B cell (primary cell): ENCODE measurements around the gene SART3. TPM values are rescaled to one million over a fixed set of nuclear protein-coding genes. Genes with fewer than 3 reads are reported as not detected.

ENCODE experiments used
- ATAC-seq: fragments of 200-7000 bp; cut with Tn5 transposase; one replicate; pipeline ENCODE4 v1.10.0; 2021; ENCODE audit warnings: low read depth, mild to moderate bottlenecking, moderate number of reproducible peaks, moderate library complexity
- CTCF ChIA-PET: fragments of 350-600 bp; sonication (Branson Sonifier 250); formaldehyde crosslinking; loops from one replicate; lab custom pipeline; 2021; ENCODE audit warnings: antibody characterized with exemption, inconsistent platforms; lab: Charles Lee
- POLR2A ChIA-PET: fragments of 350-600 bp; sonication (Branson Sonifier 250); formaldehyde crosslinking; loops from one replicate; lab custom pipeline; 2021; ENCODE audit warnings: antibody characterized with exemption; lab: Charles Lee
- DNase-seq: peaks from one replicate; pipeline ENCODE4 v3.0.0; 2013
- H2AFZ ChIP-seq: 2 replicates; pipeline ENCODE4 v1.6.1; 2012; ENCODE audit warnings: mild to moderate bottlenecking, low read depth, low read length; ENCODE audit not compliant: insufficient read depth, poor library complexity, severe bottlenecking
- H3K27ac ChIP-seq, 2 donors: 1 replicate in 1 of 2; 2 replicates in 1 of 2; pipeline ENCODE4 v1.5.1; 2012 to 2013; ENCODE audit warnings: low read length in 2 of 2, mild to moderate bottlenecking in 2 of 2, moderate library complexity in 1 of 2
- H3K27me3 ChIP-seq, 4 experiments: fragments of 200-600 bp in 1 of 4; sonication (generic) in 1 of 4; replicated peaks in 1 of 4; 1 replicate in 2 of 4; 2 replicates in 2 of 4; pipeline versions ENCODE4 v1.6.1 to v1.7.0; 2013 to 2016; ENCODE audit warnings: low read length in 3 of 4, mild to moderate bottlenecking in 2 of 4, mixed read lengths in 1 of 4, moderate library complexity in 1 of 4; ENCODE audit not compliant: insufficient read depth in 4 of 4, control insufficient read depth in 3 of 4; ENCODE audit errors: control extremely low read depth in 1 of 4
- H3K36me3 ChIP-seq, 2 experiments: replicated peaks in 1 of 2; 1 replicate in 1 of 2; 2 replicates in 1 of 2; pipeline versions ENCODE4 v1.6.1 to v1.7.1; 2013; ENCODE audit warnings: low read length in 1 of 2; ENCODE audit not compliant: insufficient read depth in 2 of 2, control insufficient read depth in 1 of 2; ENCODE audit errors: control extremely low read depth in 1 of 2, extremely low read depth in 1 of 2
- H3K4me1 ChIP-seq, 2 donors: fragments of 200-600 bp in 1 of 2; sonication (generic) in 1 of 2; 1 replicate in 1 of 2; 2 replicates in 1 of 2; pipeline versions ENCODE4 v1.5.1 to v1.6.1; 2013 to 2017; ENCODE audit warnings: low read length in 2 of 2; ENCODE audit not compliant: control insufficient read depth in 2 of 2, insufficient read depth in 2 of 2
- H3K4me2 ChIP-seq: replicated peaks from 2 replicates; pipeline ENCODE3; 2012; ENCODE audit warnings: mild to moderate bottlenecking, low read depth, low read length; ENCODE audit not compliant: poor library complexity, severe bottlenecking
- H3K4me3 ChIP-seq, 5 experiments: fragments of 200-600 bp in 1 of 5; sonication (generic) in 1 of 5; 1 replicate in 3 of 5; 2 replicates in 2 of 5; pipeline versions ENCODE4 v1.5.1 to v1.7.0; 2011 to 2016; ENCODE audit warnings: low read length in 4 of 5, mild to moderate bottlenecking in 4 of 5, low read depth in 2 of 5, control low read depth in 1 of 5, moderate library complexity in 1 of 5; ENCODE audit not compliant: insufficient read depth in 1 of 5; ENCODE audit errors: control extremely low read depth in 1 of 5, extremely low read depth in 1 of 5
- H3K79me2 ChIP-seq: fragments of 200-600 bp; sonication (generic); one replicate; pipeline ENCODE4 v1.6.0; 2016; ENCODE audit warnings: low read length; ENCODE audit not compliant: control insufficient read depth, insufficient read depth
- H3K9ac ChIP-seq: fragments of 200-600 bp; sonication (generic); 2 replicates; pipeline ENCODE4 v1.6.1; 2017; ENCODE audit warnings: mild to moderate bottlenecking, low read length, moderate library complexity
- H3K9me3 ChIP-seq, 3 donors: one replicate each; pipeline versions ENCODE4 v1.6.1 to v1.7.1; 2013; ENCODE audit warnings: low read length in 2 of 3; ENCODE audit not compliant: control insufficient read depth in 2 of 3, insufficient read depth in 1 of 3; ENCODE audit errors: control extremely low read depth in 1 of 3
- H4K20me1 ChIP-seq: 2 replicates; pipeline ENCODE4 v1.6.0; 2012; ENCODE audit warnings: mild to moderate bottlenecking, low read length; ENCODE audit not compliant: insufficient read depth, control insufficient read depth, poor library complexity, severe bottlenecking
- H3K27ac Mint-ChIP-seq: one replicate; pipeline ENCODE4 v1.8.0; 2021; ENCODE audit warnings: mixed read lengths
- H3K27me3 Mint-ChIP-seq: one replicate; pipeline ENCODE4 v1.8.0; 2021; ENCODE audit warnings: mixed read lengths
- H3K4me1 Mint-ChIP-seq: one replicate; pipeline ENCODE4 v1.8.0; 2021; ENCODE audit warnings: mixed read lengths
- H3K4me3 Mint-ChIP-seq: one replicate; pipeline ENCODE4 v1.8.0; 2021; ENCODE audit warnings: mixed read lengths
- H3K9me3 Mint-ChIP-seq: one replicate; pipeline ENCODE4 v1.8.0; 2022; ENCODE audit warnings: mixed read lengths; ENCODE audit not compliant: insufficient read depth
- CTCF ChIP-seq: fragments of 200-600 bp; IDR thresholded peaks from one replicate; pipeline ENCODE4 v1.8.0; 2022; ENCODE audit warnings: antibody characterized with exemption, mild to moderate bottlenecking
- EZH2 ChIP-seq: IDR thresholded peaks from 2 replicates; pipeline ENCODE4 v1.6.1; 2012; ENCODE audit warnings: borderline replicate concordance, low read depth, mild to moderate bottlenecking, moderate library complexity, low read length; ENCODE audit not compliant: insufficient read depth, poor library complexity, severe bottlenecking
- WGBS: methylation state at CpG from one replicate; pipeline ENCODE4 v1.1.5; 2013; ENCODE audit warnings: missing lambda C conversion rate; ENCODE audit not compliant: insufficient coverage; 5-methylcytosine and 5-hydroxymethylcytosine counted together
- intact Hi-C: fragments of 100-400 bp; cut with micrococcal nuclease; formaldehyde crosslinking; loops from one replicate; pipeline ENCODE4 v1.10.0; 2022
- polyA plus RNA-seq: library from polyadenylated mRNA; depleted of rRNA; stranded (reverse); fragments of >200 nt; gene quantifications from 2 replicates; pipeline ENCODE4 v1.2.3, GENCODE V29; 2012
- total RNA-seq, 2 donors: library from RNA; stranded (reverse); fragments of 120-200 nt in 1 of 2; gene quantifications; 1 replicate in 1 of 2; 2 replicates in 1 of 2; pipeline versions ENCODE4 v1.2.3 to v1.2.4, GENCODE V29; 2013 to 2022

SART3 gene
- total and polyA plus RNA-seq, 2 donors (not counting 1 experiment from before 2014, with no cell fraction given) = 24.1 to 131 TPM

- no peaks in the 10 kb centered on the region for H3K9me3 Mint-ChIP-seq
- H3K79me2 ChIP-seq = no peaks in the 10 kb centered on the region
- ATAC-seq (no peak), DNase-seq (no peak)
- H2AFZ ChIP-seq = no peak overlapping the region
- no peak for TF ChIP-seq EZH2
- H3K4me3 ChIP-seq = no peak overlapping the region
- no peak overlapping the region for H3K27ac Mint-ChIP-seq
- H3K27me3 Mint-ChIP-seq = peaks cover 10% of the 10 kb centered on the region
- ChIA-PET CTCF (interaction anchor here (1.0 to 13.7 kb wide), 4 partner anchors 9 to 196 kb away, joined by 3 to 102 read pairs (median 8); no protein-coding TSS in a partner anchor), POLR2A (no interaction called here)
- peaks cover 0 to 4% (median 0%) of the 10 kb centered on the region in 3 donors for H3K9me3 ChIP-seq
- H3K36me3 ChIP-seq = no peaks in the 10 kb centered on the region
- no peak overlapping the region for H3K4me2 ChIP-seq
- H4K20me1 ChIP-seq = no peaks in the 10 kb centered on the region
- peaks cover 0 to 12% (median 2%) of the 10 kb centered on the region in 4 experiments for H3K27me3 ChIP-seq
- 86% methylated on average over 5 of the region's 5 CpGs for WGBS
- H3K9ac ChIP-seq = no peak overlapping the region
- intact Hi-C loops = no loop called here
- H3K27ac ChIP-seq = no peak overlapping the region
- peaks cover 11 to 21% of the 10 kb centered on the region in 2 donors for H3K4me1 ChIP-seq
- H3K4me1 Mint-ChIP-seq = peaks cover 19% of the 10 kb centered on the region
- H3K4me3 Mint-ChIP-seq = no peak overlapping the region
These were observed 47.6 kb upstream of the SART3 start for GRCh38 chr12:108608616-108609015.

GRCh38 chr12:108607981-108608600 lies 47.1 kb upstream of the SART3 start:
- 93% methylated on average over 9 of the region's 10 CpGs for WGBS

More at GRCh38 chr12:108607981-108608600, 47.1 kb upstream of the SART3 start:
- TF ChIP-seq CTCF = no peak
- no peak for TF ChIP-seq EZH2
- no peaks in the 10 kb centered on the region for H4K20me1 ChIP-seq
- ATAC-seq = no peak
- H3K27ac Mint-ChIP-seq = peak overlapping the region; percentile 26
- no peaks in the 10 kb centered on the region for H3K79me2 ChIP-seq
- H3K27me3 Mint-ChIP-seq = peaks cover 10% of the 10 kb centered on the region
- H3K27me3 ChIP-seq = peaks cover 0 to 12% (median 2%) of the 10 kb centered on the region in 4 experiments
- H3K9me3 ChIP-seq = peaks cover 0 to 4% (median 0%) of the 10 kb centered on the region in 3 donors
- intact Hi-C loops = no loop called here
- peaks cover 6 to 15% of the 10 kb centered on the region in 2 donors for H3K4me1 ChIP-seq
- H3K4me2 ChIP-seq = no peak overlapping the region
- no peak for DNase-seq
- POLR2A ChIA-PET = no interaction called here
- H3K9ac ChIP-seq = no peak overlapping the region
- H3K4me3 Mint-ChIP-seq = no peak overlapping the region
- H3K27ac ChIP-seq = no peak overlapping the region
- no peak overlapping the region for H3K4me3 ChIP-seq
- no peak overlapping the region for H2AFZ ChIP-seq
- no peaks in the 10 kb centered on the region for H3K36me3 ChIP-seq
- H3K9me3 Mint-ChIP-seq = no peaks in the 10 kb centered on the region
- peaks cover 14% of the 10 kb centered on the region for H3K4me1 Mint-ChIP-seq
- CTCF ChIA-PET = interaction anchor here (0.7 to 1.8 kb wide), 4 partner anchors 10 to 196 kb away, joined by 3 to 11 read pairs (median 4); no protein-coding TSS in a partner anchor
